K562 (cell line): ENCODE measurements around the gene SOCS6.

Source experiments
- MAFK ChIP-seq: IDR thresholded peaks from 2 replicates; pipeline ENCODE4 v1.6.1; 2011; ENCODE audit warnings: low read length, improper control_type of control experiment
- POLR2A ChIP-seq: fragments of 450-650 bp; conservative IDR thresholded peaks from 2 replicates; pipeline ENCODE4 v1.6.1; 2016
- SREBF2 ChIP-seq: sonication (generic); formaldehyde crosslinking; IDR thresholded peaks from 2 replicates; pipeline ENCODE4 v1.4.0; 2020; ENCODE audit warnings: mild to moderate bottlenecking, missing genetic modification reagents
- USF2 ChIP-seq: sonication (generic); formaldehyde crosslinking; IDR thresholded peaks from 2 replicates; pipeline ENCODE4 v1.5.0; 2020; ENCODE audit warnings: missing genetic modification reagents
- ZNF311 ChIP-seq: fragments of 250-450 bp; sonication (Bioruptor Pico); IDR thresholded peaks from 2 replicates; pipeline ENCODE4 v1.4.0; 2020; ENCODE audit warnings: mild to moderate bottlenecking, moderate library complexity

- no peak for TF ChIP-seq USF2 (CRISPR knock-in tag)
- TF ChIP-seq SREBF2 (CRISPR knock-in tag): no peak
- TF ChIP-seq MAFK: no peak
- peak; percentile 37; the same call in 1 of the 2 replicates for TF ChIP-seq POLR2A
- no peak for TF ChIP-seq ZNF311 (CRISPR knock-in tag)
Measured at GRCh38 chr18:70288851-70289328, at the start of gene SOCS6.
